ENCODE data around the gene NFIC. TPM values are rescaled to one million over a fixed set of nuclear protein-coding genes. Genes with fewer than 3 reads are reported as not detected.

NFIC gene
- total RNA-seq, 1 donor = 42.7 TPM

- no peak overlapping the region for H3K4me3 ChIP-seq (ENCODE audit: low read depth, low read length)
- DNase-seq (ENCODE audit: low read depth) = peak; percentile 96
- TF ChIP-seq, protein P1, sequence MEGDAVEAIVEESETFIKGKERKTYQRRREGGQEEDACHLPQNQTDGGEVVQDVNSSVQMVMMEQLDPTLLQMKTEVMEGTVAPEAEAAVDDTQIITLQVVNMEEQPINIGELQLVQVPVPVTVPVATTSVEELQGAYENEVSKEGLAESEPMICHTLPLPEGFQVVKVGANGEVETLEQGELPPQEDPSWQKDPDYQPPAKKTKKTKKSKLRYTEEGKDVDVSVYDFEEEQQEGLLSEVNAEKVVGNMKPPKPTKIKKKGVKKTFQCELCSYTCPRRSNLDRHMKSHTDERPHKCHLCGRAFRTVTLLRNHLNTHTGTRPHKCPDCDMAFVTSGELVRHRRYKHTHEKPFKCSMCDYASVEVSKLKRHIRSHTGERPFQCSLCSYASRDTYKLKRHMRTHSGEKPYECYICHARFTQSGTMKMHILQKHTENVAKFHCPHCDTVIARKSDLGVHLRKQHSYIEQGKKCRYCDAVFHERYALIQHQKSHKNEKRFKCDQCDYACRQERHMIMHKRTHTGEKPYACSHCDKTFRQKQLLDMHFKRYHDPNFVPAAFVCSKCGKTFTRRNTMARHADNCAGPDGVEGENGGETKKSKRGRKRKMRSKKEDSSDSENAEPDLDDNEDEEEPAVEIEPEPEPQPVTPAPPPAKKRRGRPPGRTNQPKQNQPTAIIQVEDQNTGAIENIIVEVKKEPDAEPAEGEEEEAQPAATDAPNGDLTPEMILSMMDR (IDR thresholded peaks at IDR 0.05; ENCODE audit: insufficient read depth, low read depth, low read length) = no peak
These were observed 92.9 kb downstream of the NFIC start for GRCh38 chr19:3459089-3459881.

GRCh38 chr19:3459965-3460582 lies 93.7 kb downstream of the NFIC start:
- no peak overlapping the region for H3K4me3 ChIP-seq (ENCODE audit: low read depth, low read length)
- TF ChIP-seq, protein P1 (IDR thresholded peaks at IDR 0.05; ENCODE audit: insufficient read depth, low read depth, low read length) = no peak
- no peak for DNase-seq (ENCODE audit: low read depth)

DNA sequence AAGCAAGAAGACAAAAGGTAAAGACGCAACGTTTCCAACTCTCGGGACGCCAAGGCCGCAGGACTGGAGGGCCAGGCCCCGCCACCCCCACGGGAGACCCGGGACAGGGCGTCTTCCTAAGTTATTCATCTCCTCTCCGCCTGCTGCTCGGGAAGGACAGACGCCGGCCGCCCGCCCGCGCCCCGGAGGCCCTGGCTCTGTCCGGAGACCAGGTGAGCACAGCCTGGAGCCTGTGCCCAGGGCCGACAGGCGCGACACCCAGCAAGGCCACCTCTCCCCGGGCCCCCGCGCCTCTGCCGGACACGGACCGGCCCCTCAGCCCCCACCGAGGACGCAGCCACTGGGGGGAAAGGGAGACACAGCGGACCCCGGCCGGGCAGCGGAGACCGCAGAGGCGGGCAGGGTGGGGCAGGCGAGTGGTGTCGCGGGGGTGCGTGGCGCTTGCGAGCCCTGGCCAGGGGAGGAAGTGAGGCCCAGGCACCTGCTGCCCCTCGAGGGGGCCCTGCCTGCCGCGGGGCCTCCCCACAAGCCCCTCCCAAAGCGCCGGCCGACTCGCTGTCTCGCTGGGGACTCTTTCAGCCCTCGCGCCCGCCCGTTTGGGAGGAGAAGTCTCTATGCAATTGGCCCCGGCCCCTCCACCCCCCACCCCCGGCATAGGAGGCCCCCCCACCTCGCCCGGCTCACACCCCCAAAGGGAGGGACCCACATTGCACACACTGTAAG lies 96.8 kb downstream of the NFIC start:
- DNase-seq (ENCODE audit: low read depth) = no peak
- no peak overlapping the region for H3K4me3 ChIP-seq (ENCODE audit: low read depth, low read length)
- TF ChIP-seq, protein P1 (IDR thresholded peaks at IDR 0.05; ENCODE audit: insufficient read depth, low read depth, low read length) = no peak

DNA sequence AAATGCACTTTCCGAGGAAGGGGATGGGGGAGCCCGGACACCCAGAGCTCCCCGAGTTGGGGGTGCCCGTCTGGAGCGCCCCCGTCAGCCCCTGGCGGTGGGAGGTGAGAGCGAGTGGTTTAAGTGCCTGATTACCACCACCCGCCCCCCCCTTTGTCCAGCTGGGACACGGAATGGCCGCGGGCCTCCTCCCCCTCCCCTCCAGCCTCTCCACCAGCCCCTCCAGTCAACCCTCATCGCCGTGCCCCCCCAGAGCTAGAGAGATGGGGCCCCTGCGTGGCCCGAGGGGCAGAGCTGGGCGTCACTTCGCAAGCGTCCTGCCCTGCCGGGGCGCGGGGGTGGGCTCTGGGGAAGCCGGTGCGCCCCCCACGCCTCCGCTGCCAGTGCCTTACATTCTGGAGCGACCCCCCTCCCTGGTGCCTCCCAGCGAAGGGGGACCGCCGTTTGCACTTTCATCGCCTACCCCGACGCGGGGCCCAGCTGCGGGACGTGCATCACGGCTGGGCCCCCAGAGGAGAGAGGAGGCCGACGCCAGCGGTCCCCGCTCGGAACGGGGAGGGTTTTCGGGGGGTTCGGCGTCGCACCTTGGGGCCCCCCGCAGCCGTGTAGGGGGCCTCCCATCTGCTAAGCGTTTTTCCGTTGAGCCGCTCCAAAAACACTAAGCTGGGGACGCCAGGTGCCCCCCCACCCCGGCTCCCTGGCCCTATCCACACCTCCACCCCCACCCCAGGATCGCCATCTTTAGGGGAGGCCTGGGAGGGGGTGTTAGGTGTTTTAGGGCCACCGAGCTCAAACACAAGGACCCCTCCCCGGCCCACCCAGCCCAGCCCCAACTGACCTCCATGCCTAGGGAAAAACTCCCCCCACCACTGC lies 97.6 kb downstream of the NFIC start:
- no peak for DNase-seq (ENCODE audit: low read depth)
- TF ChIP-seq, protein P1 (IDR thresholded peaks at IDR 0.05; ENCODE audit: insufficient read depth, low read depth, low read length) = no peak
- no peak overlapping the region for H3K4me3 ChIP-seq (ENCODE audit: low read depth, low read length)

- TF ChIP-seq, protein P1 (IDR thresholded peaks at IDR 0.05; ENCODE audit: insufficient read depth, low read depth, low read length) = no peak
- DNase-seq (ENCODE audit: low read depth) = no peak
- no peak overlapping the region for H3K4me3 ChIP-seq (ENCODE audit: low read depth, low read length)
These were observed 98.3 kb downstream of the NFIC start for GRCh38 chr19:3464587-3465235.

DNA sequence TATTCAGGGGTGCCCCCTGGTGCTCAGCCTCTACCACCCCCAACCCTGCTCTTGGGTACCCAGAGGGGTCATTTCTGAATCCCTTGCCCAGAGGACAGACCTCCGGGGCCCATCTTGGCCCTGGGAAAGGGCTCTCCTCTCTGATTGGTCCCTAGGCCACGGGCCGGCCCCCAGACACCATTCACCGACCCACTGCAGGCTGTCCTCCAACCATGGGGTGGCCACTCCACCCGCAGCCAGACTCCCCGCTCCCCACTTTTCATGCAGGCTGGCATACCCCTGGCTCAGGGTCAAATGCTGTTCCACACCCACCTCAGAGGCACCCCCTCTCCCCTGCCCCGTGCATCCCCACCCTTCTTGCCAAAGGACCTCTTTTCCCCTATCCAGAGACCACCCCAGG lies 99.2 kb downstream of the NFIC start:
- no peak for DNase-seq (ENCODE audit: low read depth)

More for the DNA sequence above, 99.2 kb downstream of the NFIC start:
- TF ChIP-seq, protein P1 (IDR thresholded peaks at IDR 0.05; ENCODE audit: insufficient read depth, low read depth, low read length) = no peak
- H3K4me3 ChIP-seq (ENCODE audit: low read depth, low read length) = no peak overlapping the region

All from fibroblast of villous mesenchyme (primary cell).